Gastrocnemius medialis (tissue), 4 donors: ENCODE measurements around the gene SRPRB.

ENCODE experiments used
- POLR2A ChIP-seq, 2 donors: fragments of 450-650 bp; IDR thresholded peaks; one replicate each; pipeline ENCODE4 v1.6.1; 2017; ENCODE audit warnings: antibody characterized with exemption in 2 of 2, mild to moderate bottlenecking in 2 of 2, moderate library complexity in 2 of 2
- TF ChIP-seq, protein P1 (sequence below), 5 experiments: fragments of 450-650 bp in 3 of 5; fragments of 200-600 bp in 2 of 5; sonication (generic) in 2 of 5; IDR thresholded peaks in 4 of 5; conservative IDR thresholded peaks in 1 of 5; 1 replicate in 4 of 5; 2 replicates in 1 of 5; pipeline ENCODE4 v1.5.1; 2016 to 2019; ENCODE audit warnings: antibody characterized with exemption in 5 of 5, mild to moderate bottlenecking in 3 of 5, moderate library complexity in 3 of 5

DNA sequence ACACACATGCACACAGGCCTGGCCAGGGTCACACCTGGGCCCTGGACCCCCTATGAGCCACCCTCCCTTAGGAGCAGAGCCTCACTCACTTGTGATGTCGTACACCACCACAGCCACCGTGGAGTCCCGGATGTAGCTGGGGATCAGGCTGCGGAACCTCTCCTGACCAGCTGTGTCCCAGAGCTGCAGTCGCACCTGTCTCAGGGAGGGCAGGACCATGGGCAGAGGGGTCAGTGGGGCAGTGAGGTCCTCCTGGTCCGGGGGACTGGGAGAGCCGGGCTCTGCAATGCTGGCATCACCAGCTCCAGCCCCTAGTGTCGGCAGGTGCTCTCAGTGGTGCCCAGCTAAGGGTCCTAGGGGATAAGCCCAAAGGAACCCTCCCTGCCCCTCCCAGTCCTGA lies 35.6 kb downstream of the SRPRB start:
- TF ChIP-seq, protein P1, sequence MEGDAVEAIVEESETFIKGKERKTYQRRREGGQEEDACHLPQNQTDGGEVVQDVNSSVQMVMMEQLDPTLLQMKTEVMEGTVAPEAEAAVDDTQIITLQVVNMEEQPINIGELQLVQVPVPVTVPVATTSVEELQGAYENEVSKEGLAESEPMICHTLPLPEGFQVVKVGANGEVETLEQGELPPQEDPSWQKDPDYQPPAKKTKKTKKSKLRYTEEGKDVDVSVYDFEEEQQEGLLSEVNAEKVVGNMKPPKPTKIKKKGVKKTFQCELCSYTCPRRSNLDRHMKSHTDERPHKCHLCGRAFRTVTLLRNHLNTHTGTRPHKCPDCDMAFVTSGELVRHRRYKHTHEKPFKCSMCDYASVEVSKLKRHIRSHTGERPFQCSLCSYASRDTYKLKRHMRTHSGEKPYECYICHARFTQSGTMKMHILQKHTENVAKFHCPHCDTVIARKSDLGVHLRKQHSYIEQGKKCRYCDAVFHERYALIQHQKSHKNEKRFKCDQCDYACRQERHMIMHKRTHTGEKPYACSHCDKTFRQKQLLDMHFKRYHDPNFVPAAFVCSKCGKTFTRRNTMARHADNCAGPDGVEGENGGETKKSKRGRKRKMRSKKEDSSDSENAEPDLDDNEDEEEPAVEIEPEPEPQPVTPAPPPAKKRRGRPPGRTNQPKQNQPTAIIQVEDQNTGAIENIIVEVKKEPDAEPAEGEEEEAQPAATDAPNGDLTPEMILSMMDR (IDR thresholded peaks at IDR 0.05 in 4 of 5, conservative IDR thresholded peaks at IDR 0.05 in 1 of 5): no peak
- no peak for TF ChIP-seq POLR2A (IDR thresholded peaks at IDR 0.05)
